Endometrium (tissue), 2 donors: Measurements from ENCODE around the gene SMC4.

Experiments used
- FAIRE-seq: peaks from 2 replicates; lab custom pipeline; 2012; peaks lifted over from hg19 to GRCh38; lab: Jason Lieb, UNC
- donor health status: control.
- donor health status: control.

Gene SMC4

GRCh38 chr3:160478338-160478737 is 78.9 kb downstream of the SMC4 start:
- no peak for FAIRE-seq

GRCh38 chr3:160479376-160479775 is 79.9 kb downstream of the SMC4 start:
- no peak for FAIRE-seq

GRCh38 chr3:160480931-160481330 is 81.5 kb downstream of the SMC4 start:
- FAIRE-seq: no peak

- no peak for FAIRE-seq
Observed at GRCh38 chr3:160481856-160482255, 82.4 kb downstream of the SMC4 start.

- FAIRE-seq: no peak
Observed at GRCh38 chr3:160482796-160483195, 83.3 kb downstream of the SMC4 start.
